ENCODE measurements around the gene GTF2A1.
A peak's percentile ranks its signal among the peaks of the same experiment; 100 is the strongest.
"Not testable (repeated sequence)": the region's sequence is repeated elsewhere in the genome, so short reads cannot be mapped to it uniquely, and the experiment has no call there.

Gene GTF2A1

GRCh38 chr14:81233615-81234014, 12.9 kb upstream of the GTF2A1 start:
- no peak overlapping the region for H3K4me3 ChIP-seq (ENCODE audit: low read depth, low read length)
- no peak for TF ChIP-seq CTCF (IDR thresholded peaks at IDR 0.05; ENCODE audit: insufficient read depth, low read depth, low read length, missing control alignments)

GRCh38 chr14:81231540-81231939, 10.8 kb upstream of the GTF2A1 start:
- TF ChIP-seq CTCF (IDR thresholded peaks at IDR 0.05; ENCODE audit: insufficient read depth, low read depth, low read length, missing control alignments) = no peak

More at GRCh38 chr14:81233615-81234014, 12.9 kb upstream of the GTF2A1 start:
- no peak for DNase-seq (ENCODE audit: low read depth)

GRCh38 chr14:81224222-81224621, 3.5 kb upstream of the GTF2A1 start:
- TF ChIP-seq CTCF (IDR thresholded peaks at IDR 0.05; ENCODE audit: insufficient read depth, low read depth, low read length, missing control alignments) = no peak
- no peak overlapping the region for H3K4me3 ChIP-seq (ENCODE audit: low read depth, low read length)
- no peak for DNase-seq (ENCODE audit: low read depth)

More at GRCh38 chr14:81231540-81231939, 10.8 kb upstream of the GTF2A1 start:
- no peak overlapping the region for H3K4me3 ChIP-seq (ENCODE audit: low read depth, low read length)
- DNase-seq (ENCODE audit: low read depth) = no peak

- not testable (repeated sequence) for H3K4me3 ChIP-seq (ENCODE audit: low read depth, low read length); DNase-seq (ENCODE audit: low read depth)
Observed at GRCh38 chr14:81223788-81224187, 3.0 kb upstream of the GTF2A1 start.

GRCh38 chr14:81222691-81223090, 1.9 kb upstream of the GTF2A1 start:
- no peak for TF ChIP-seq CTCF (IDR thresholded peaks at IDR 0.05; ENCODE audit: insufficient read depth, low read depth, low read length, missing control alignments)
- DNase-seq (ENCODE audit: low read depth) = no peak

GRCh38 chr14:81222126-81222525, 1.4 kb upstream of the GTF2A1 start:
- no peak overlapping the region for H3K4me3 ChIP-seq (ENCODE audit: low read depth, low read length)
- no peak for TF ChIP-seq CTCF (IDR thresholded peaks at IDR 0.05; ENCODE audit: insufficient read depth, low read depth, low read length, missing control alignments)
- no peak for DNase-seq (ENCODE audit: low read depth)

More at GRCh38 chr14:81222691-81223090, 1.9 kb upstream of the GTF2A1 start:
- H3K4me3 ChIP-seq (ENCODE audit: low read depth, low read length) = no peak overlapping the region

- peak overlapping the region; percentile 82 for H3K4me3 ChIP-seq (ENCODE audit: low read depth, low read length)
- TF ChIP-seq CTCF (IDR thresholded peaks at IDR 0.05; ENCODE audit: insufficient read depth, low read depth, low read length, missing control alignments) = no peak
- DNase-seq (ENCODE audit: low read depth) = peak; percentile 24
Observed at GRCh38 chr14:81221579-81222102, 882 bp upstream of the GTF2A1 start.

Data from GM12865 (cell line).